ENCODE measurements around the gene ABCG1.
"Not testable (repeated sequence)": the region's sequence is repeated elsewhere in the genome, so short reads cannot be mapped to it uniquely, and the experiment has no call there.

ABCG1 gene

GRCh38 chr21:42291751-42292562 lies 73.0 kb downstream of the ABCG1 start:
- Mint-ChIP-seq H3K27ac (no peak overlapping the region), H3K4me1 (peaks cover 11 to 13% of the 10 kb centered on the region in 2 donors), H3K27me3 (no peaks in the 10 kb centered on the region), H3K4me3 (no peak overlapping the region), H3K36me3 (peaks cover 26 to 42% of the 10 kb centered on the region in 2 donors), H3K9me3 (peaks cover 3 to 9% of the 10 kb centered on the region in 2 donors)
- ATAC-seq (replicated peaks) (peak in 1 of 2 donors; percentile 45), DNase-seq (no peak)

GRCh38 chr21:42292563-42293142 lies 73.7 kb downstream of the ABCG1 start:
- peaks cover 25 to 41% of the 10 kb centered on the region in 2 donors for H3K36me3 Mint-ChIP-seq
- DNase-seq; H3K4me3 Mint-ChIP-seq; H3K9me3 Mint-ChIP-seq; H3K27ac Mint-ChIP-seq; ATAC-seq (replicated peaks); H3K27me3 Mint-ChIP-seq; H3K4me1 Mint-ChIP-seq: not testable (repeated sequence)

GRCh38 chr21:42293649-42294272 lies 74.8 kb downstream of the ABCG1 start:
- Mint-ChIP-seq H3K9me3 (peaks cover 1 to 4% of the 10 kb centered on the region in 2 donors), H3K27ac (no peak overlapping the region), H3K4me3 (no peak overlapping the region), H3K27me3 (no peaks in the 10 kb centered on the region), H3K36me3 (peaks cover 19 to 30% of the 10 kb centered on the region in 2 donors), H3K4me1 (no peaks in the 10 kb centered on the region)
- no peak for DNase-seq
- ATAC-seq (replicated peaks): no peak

GRCh38 chr21:42294273-42294880 lies 75.4 kb downstream of the ABCG1 start:
- Mint-ChIP-seq H3K4me3 (no peak overlapping the region), H3K27ac (no peak overlapping the region), H3K4me1 (no peaks in the 10 kb centered on the region), H3K27me3 (no peaks in the 10 kb centered on the region), H3K9me3 (no peaks in the 10 kb centered on the region), H3K36me3 (peaks cover 16 to 24% of the 10 kb centered on the region in 2 donors)
- no peak for DNase-seq
- no peak for ATAC-seq (replicated peaks)

GRCh38 chr21:42295845-42296244 lies 76.9 kb downstream of the ABCG1 start:
- H3K36me3 Mint-ChIP-seq: peaks cover 16 to 23% of the 10 kb centered on the region in 2 donors
- no peak overlapping the region for H3K27ac Mint-ChIP-seq
- no peak overlapping the region for H3K4me3 Mint-ChIP-seq
- DNase-seq (no peak), ATAC-seq (replicated peaks) (no peak)
- no peaks in the 10 kb centered on the region for H3K9me3 Mint-ChIP-seq
- H3K4me1 Mint-ChIP-seq: peaks cover 0 to 2% of the 10 kb centered on the region in 2 donors
- H3K27me3 Mint-ChIP-seq: no peaks in the 10 kb centered on the region

- Mint-ChIP-seq H3K4me3 (no peak overlapping the region), H3K27ac (no peak overlapping the region), H3K4me1 (peaks cover 0 to 2% of the 10 kb centered on the region in 2 donors), H3K36me3 (peaks cover 16 to 20% of the 10 kb centered on the region in 2 donors), H3K27me3 (no peaks in the 10 kb centered on the region), H3K9me3 (no peaks in the 10 kb centered on the region)
- no peak for DNase-seq
- ATAC-seq (replicated peaks): no peak
Measured at GRCh38 chr21:42296501-42296900, 77.6 kb downstream of the ABCG1 start.

- Mint-ChIP-seq H3K4me1 (peaks cover 0 to 2% of the 10 kb centered on the region in 2 donors), H3K9me3 (no peaks in the 10 kb centered on the region), H3K36me3 (peaks cover 16 to 20% of the 10 kb centered on the region in 2 donors), H3K27ac (no peak overlapping the region), H3K4me3 (no peak overlapping the region), H3K27me3 (no peaks in the 10 kb centered on the region)
- ATAC-seq (replicated peaks) (no peak), DNase-seq (no peak)
Measured at GRCh38 chr21:42297377-42297776, 78.4 kb downstream of the ABCG1 start.

- H3K4me3 Mint-ChIP-seq: no peak overlapping the region
- peaks cover 16 to 20% of the 10 kb centered on the region in 2 donors for H3K36me3 Mint-ChIP-seq
- H3K27me3 Mint-ChIP-seq: no peaks in the 10 kb centered on the region
- DNase-seq (no peak), ATAC-seq (replicated peaks) (no peak)
- peaks cover 0 to 2% of the 10 kb centered on the region in 2 donors for H3K4me1 Mint-ChIP-seq
- H3K9me3 Mint-ChIP-seq: no peaks in the 10 kb centered on the region
- no peak overlapping the region for H3K27ac Mint-ChIP-seq
Measured at GRCh38 chr21:42298237-42298636, 79.3 kb downstream of the ABCG1 start.

- Mint-ChIP-seq H3K27me3 (no peaks in the 10 kb centered on the region), H3K27ac (no peak overlapping the region), H3K4me1 (peaks cover 0 to 2% of the 10 kb centered on the region in 2 donors), H3K4me3 (no peak overlapping the region), H3K36me3 (peaks cover 16 to 20% of the 10 kb centered on the region in 2 donors), H3K9me3 (no peaks in the 10 kb centered on the region)
- no peak for DNase-seq
- no peak for ATAC-seq (replicated peaks)
Measured at GRCh38 chr21:42298657-42299056, 79.7 kb downstream of the ABCG1 start.

GRCh38 chr21:42299324-42300044 lies 80.5 kb downstream of the ABCG1 start:
- H3K27me3 Mint-ChIP-seq: no peaks in the 10 kb centered on the region
- peaks cover 0 to 2% of the 10 kb centered on the region in 2 donors for H3K4me1 Mint-ChIP-seq
- DNase-seq (no peak), ATAC-seq (replicated peaks) (no peak)
- H3K27ac Mint-ChIP-seq: no peak overlapping the region
- no peaks in the 10 kb centered on the region for H3K9me3 Mint-ChIP-seq
- no peak overlapping the region for H3K4me3 Mint-ChIP-seq
- peaks cover 12 to 19% of the 10 kb centered on the region in 2 donors for H3K36me3 Mint-ChIP-seq

- H3K4me1 Mint-ChIP-seq: peaks cover 0 to 2% of the 10 kb centered on the region in 2 donors
- no peaks in the 10 kb centered on the region for H3K27me3 Mint-ChIP-seq
- H3K4me3 Mint-ChIP-seq: no peak overlapping the region
- peaks cover 12 to 15% of the 10 kb centered on the region in 2 donors for H3K36me3 Mint-ChIP-seq
- no peak overlapping the region for H3K27ac Mint-ChIP-seq
- ATAC-seq (replicated peaks): no peak
- H3K9me3 Mint-ChIP-seq: no peaks in the 10 kb centered on the region
- no peak for DNase-seq
Measured at GRCh38 chr21:42300045-42300583, 81.2 kb downstream of the ABCG1 start.

- Mint-ChIP-seq H3K36me3 (peaks cover 5 to 8% of the 10 kb centered on the region in 2 donors), H3K27ac (no peak overlapping the region), H3K27me3 (peaks cover 4 to 5% of the 10 kb centered on the region in 2 donors), H3K4me3 (no peak overlapping the region), H3K4me1 (peaks cover 0 to 2% of the 10 kb centered on the region in 2 donors), H3K9me3 (no peaks in the 10 kb centered on the region)
- DNase-seq (no peak), ATAC-seq (replicated peaks) (no peak)
Measured at GRCh38 chr21:42300956-42301355, 82.0 kb downstream of the ABCG1 start.

GRCh38 chr21:42301371-42302075 lies 82.6 kb downstream of the ABCG1 start:
- H3K27ac Mint-ChIP-seq: no peak overlapping the region
- H3K27me3 Mint-ChIP-seq: peaks cover 7% of the 10 kb centered on the region in 2 donors
- ATAC-seq (replicated peaks) (no peak), DNase-seq (no peak)
- no peak overlapping the region for H3K4me3 Mint-ChIP-seq
- H3K36me3 Mint-ChIP-seq: peaks cover 2 to 3% of the 10 kb centered on the region in 2 donors
- H3K4me1 Mint-ChIP-seq: peaks cover 0 to 2% of the 10 kb centered on the region in 2 donors
- H3K9me3 Mint-ChIP-seq: no peaks in the 10 kb centered on the region
